Brain microvascular endothelial cell (primary cell): Measurements from ENCODE around the gene AKAP8L.

Experiments
- DNase-seq: peaks from one replicate; pipeline ENCODE4 v3.0.0-alpha.2; 2020
- H3K27ac ChIP-seq: fragments of 250-450 bp; sonication (Bioruptor Pico); 2 replicates; pipeline ENCODE4 v1.5.1; 2020; ENCODE audit warnings: mild to moderate bottlenecking, moderate library complexity
- H3K27me3 ChIP-seq: fragments of 250-450 bp; sonication (Bioruptor Pico); replicated peaks from 2 replicates; pipeline ENCODE4 v1.5.1; 2020; ENCODE audit warnings: mild to moderate bottlenecking
- H3K36me3 ChIP-seq: fragments of 250-450 bp; sonication (Bioruptor Pico); replicated peaks from 2 replicates; pipeline ENCODE4 v1.5.1; 2020; ENCODE audit warnings: mild to moderate bottlenecking
- H3K4me3 ChIP-seq: 2 replicates; pipeline ENCODE4 v1.5.1; 2011; ENCODE audit warnings: low read depth, mild to moderate bottlenecking, control low read depth, low read length, moderate library complexity
- CTCF ChIP-seq: IDR thresholded peaks from 2 replicates; pipeline ENCODE4 v1.5.1; 2011; ENCODE audit warnings: low read depth, mild to moderate bottlenecking, moderate library complexity, low read length, control low read depth, inconsistent platforms; ENCODE audit errors: missing control alignments
- in situ Hi-C: cut with HindIII; loops from 2 replicates; pipeline ENCODE4 v1.10.0; 2017; ENCODE audit warnings: low sequenced_read_pairs, low pct_ligation_motif_present

The AKAP8L gene

GRCh38 chr19:15453906-15454860, 35.4 kb upstream of the AKAP8L start:
- in situ Hi-C loops: no loop called here
- Histone ChIP-seq H3K27ac (no peak overlapping the region), H3K36me3 (no peaks in the 10 kb centered on the region), H3K4me3 (no peak overlapping the region), H3K27me3 (peaks cover 26% of the 10 kb centered on the region)
- TF ChIP-seq CTCF: peak; percentile 57
- DNase-seq: no peak

- H3K27me3 ChIP-seq: peaks cover 22% of the 10 kb centered on the region
- peak overlapping the region; percentile 49 for H3K4me3 ChIP-seq
- TF ChIP-seq CTCF: peak; percentile 22
- in situ Hi-C loops: no loop called here
- no peak for DNase-seq
- H3K36me3 ChIP-seq: no peaks in the 10 kb centered on the region
- H3K27ac ChIP-seq: no peak overlapping the region
These were observed 34.3 kb upstream of the AKAP8L start for GRCh38 chr19:15453091-15453578.

GRCh38 chr19:15452111-15453047, 33.6 kb upstream of the AKAP8L start:
- no peaks in the 10 kb centered on the region for H3K36me3 ChIP-seq

GRCh38 chr19:15450528-15450890, 31.7 kb upstream of the AKAP8L start:
- H3K27ac ChIP-seq: no peak overlapping the region
- TF ChIP-seq CTCF: no peak
- no peaks in the 10 kb centered on the region for H3K36me3 ChIP-seq
- no peaks in the 10 kb centered on the region for H3K27me3 ChIP-seq
- no peak overlapping the region for H3K4me3 ChIP-seq
- in situ Hi-C loops: no loop called here
- no peak for DNase-seq

More at GRCh38 chr19:15452111-15453047, 33.6 kb upstream of the AKAP8L start:
- H3K27ac ChIP-seq: no peak overlapping the region
- H3K4me3 ChIP-seq: peak overlapping the region; percentile 49
- peak; percentile 79 for DNase-seq
- TF ChIP-seq CTCF: no peak
- in situ Hi-C loops: no loop called here
- peaks cover 17% of the 10 kb centered on the region for H3K27me3 ChIP-seq

GRCh38 chr19:15449620-15450527, 31.1 kb upstream of the AKAP8L start, which contains the start of gene WIZ:
Gene WIZ (minus strand): TSS chr19:15449956. CDS start chr19:15448307, 1,649 bp downstream.
- in situ Hi-C loops: no loop called here
- Histone ChIP-seq H3K36me3 (no peaks in the 10 kb centered on the region), H3K27ac (peak within 1 kb of the TSS; percentile 51), H3K27me3 (no peaks in the 10 kb centered on the region), H3K4me3 (peak within 1 kb of the TSS; percentile 66)
- TF ChIP-seq CTCF: no peak
- peak; percentile 70 for DNase-seq
